CD4-positive, CD25-positive, alpha-beta regulatory T cell (primary cell): ENCODE measurements around the gene R3HDM4. TPM values are rescaled to one million over a fixed set of nuclear protein-coding genes. Genes with fewer than 3 reads are reported as not detected.

ENCODE experiments used
- ATAC-seq, 2 donors: fragments of 150-1000 bp; cut with Tn5 transposase; one replicate each; pipeline ENCODE4 v1.10.0; 2021; ENCODE audit warnings: low read depth in 2 of 2, moderate number of reproducible peaks in 2 of 2, moderate library complexity in 1 of 2
- DNase-seq, 3 donors: peaks; one replicate each; pipeline versions ENCODE4 v3.0.0 to v3.0.0-alpha.2; 2012 to 2022; ENCODE audit warnings: mixed read lengths in 1 of 3
- H3K27ac ChIP-seq: one replicate; pipeline ENCODE4 v1.7.0; 2013; ENCODE audit warnings: mild to moderate bottlenecking, low read length; ENCODE audit not compliant: insufficient read depth, poor library complexity, severe bottlenecking
- H3K27me3 ChIP-seq: one replicate; pipeline ENCODE4 v1.7.0; 2013; ENCODE audit warnings: low read length; ENCODE audit not compliant: control insufficient read depth, insufficient read depth
- H3K36me3 ChIP-seq: one replicate; pipeline ENCODE4 v1.7.0; 2013; ENCODE audit warnings: mild to moderate bottlenecking, low read length, moderate library complexity; ENCODE audit not compliant: control insufficient read depth, insufficient read depth
- H3K4me1 ChIP-seq: 2 replicates; pipeline ENCODE4 v1.7.0; 2013; ENCODE audit warnings: mild to moderate bottlenecking, low read length; ENCODE audit not compliant: insufficient read depth, control insufficient read depth, poor library complexity, severe bottlenecking
- H3K4me3 ChIP-seq: one replicate; pipeline ENCODE4 v1.7.0; 2013; ENCODE audit warnings: low read depth, mild to moderate bottlenecking, low read length, moderate library complexity
- H3K9me3 ChIP-seq, 2 experiments: 1 replicate in 1 of 2; 2 replicates in 1 of 2; pipeline ENCODE4 v1.7.0; 2013; ENCODE audit warnings: low read length in 2 of 2, mild to moderate bottlenecking in 1 of 2, moderate library complexity in 1 of 2; ENCODE audit not compliant: control insufficient read depth in 2 of 2
- H3K27ac Mint-ChIP-seq, 3 donors: one replicate each; pipeline ENCODE4 v1.8.0; 2020 to 2022; ENCODE audit warnings: mild to moderate bottlenecking in 3 of 3, mixed read lengths in 3 of 3, moderate library complexity in 2 of 3
- H3K27me3 Mint-ChIP-seq: one replicate; pipeline ENCODE4 v1.8.0; 2022; ENCODE audit warnings: mild to moderate bottlenecking, mixed read lengths
- H3K36me3 Mint-ChIP-seq: one replicate; pipeline ENCODE4 v1.8.0; 2020; ENCODE audit warnings: mixed read lengths
- H3K4me1 Mint-ChIP-seq, 4 donors: one replicate each; pipeline ENCODE4 v1.8.0; 2020 to 2022; ENCODE audit warnings: mixed read lengths in 4 of 4, mild to moderate bottlenecking in 1 of 4
- H3K4me3 Mint-ChIP-seq, 4 donors: one replicate each; pipeline ENCODE4 v1.8.0; 2020 to 2022; ENCODE audit warnings: mild to moderate bottlenecking in 4 of 4, mixed read lengths in 4 of 4, moderate library complexity in 3 of 4
- H3K9me3 Mint-ChIP-seq, 7 donors: one replicate each; pipeline ENCODE4 v1.8.0; 2020 to 2022; ENCODE audit warnings: mixed read lengths in 7 of 7, mild to moderate bottlenecking in 3 of 7, moderate library complexity in 2 of 7
- polyA plus RNA-seq, 4 donors: library from polyadenylated mRNA; unstranded; fragments of 300-500 nt; fragmentation: Illumina TruSeq; gene quantifications; one replicate each; pipeline ENCODE4 v1.2.3, GENCODE V29; 2021
- total RNA-seq: library from RNA; stranded (reverse); gene quantifications from one replicate; pipeline ENCODE4 v1.2.3, GENCODE V29; 2022

The R3HDM4 gene
- total and polyA plus RNA-seq, 5 donors from 2014 or later: 249 to 283 (median 266) TPM

DNA sequence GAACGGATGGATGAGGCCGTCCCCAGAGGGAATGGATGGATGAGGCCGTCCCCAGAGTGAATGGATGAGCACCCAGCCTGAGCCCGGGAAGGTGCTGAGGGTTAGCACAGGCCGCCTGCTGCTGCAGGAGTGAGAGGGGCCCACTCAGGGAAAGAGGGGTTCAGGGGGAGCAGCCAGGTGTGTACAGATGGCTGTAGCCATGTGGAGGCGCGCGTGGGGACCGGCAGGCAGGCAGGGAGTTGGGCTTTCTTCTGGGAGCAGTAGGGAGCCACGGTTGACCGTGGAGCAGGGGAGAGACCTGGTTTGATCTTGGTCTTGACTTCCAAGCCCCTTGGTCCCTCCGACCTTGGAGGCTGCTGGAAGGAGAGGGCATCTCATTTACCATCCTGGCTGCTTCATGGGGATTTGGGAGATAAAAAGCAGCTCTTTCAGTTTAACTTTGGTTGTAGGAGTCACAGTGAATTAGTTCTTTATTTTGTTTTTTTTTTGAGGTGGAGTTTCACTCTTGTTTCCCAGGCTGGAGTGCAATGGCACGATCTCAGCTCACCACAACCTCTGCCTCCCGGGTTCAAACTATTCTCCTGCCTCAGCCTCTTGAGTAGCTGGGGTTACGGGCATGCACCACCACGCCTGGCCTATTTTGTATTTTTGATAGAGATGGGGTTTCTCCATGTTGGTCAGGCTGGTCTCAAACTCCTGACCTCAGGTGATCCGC lies 37.5 kb upstream of the R3HDM4 start:
- Mint-ChIP-seq H3K27ac (no peak overlapping the region), H3K4me1 (peaks cover 0 to 14% (median 2%) of the 10 kb centered on the region in 4 donors), H3K36me3 (no peaks in the 10 kb centered on the region), H3K9me3 (no peaks in the 10 kb centered on the region), H3K4me3 (no peak overlapping the region), H3K27me3 (no peaks in the 10 kb centered on the region)
- Histone ChIP-seq H3K4me3 (no peak overlapping the region), H3K27ac (no peak overlapping the region), H3K27me3 (no peaks in the 10 kb centered on the region), H3K4me1 (peaks cover 13% of the 10 kb centered on the region), H3K36me3 (no peaks in the 10 kb centered on the region), H3K9me3 (no peaks in the 10 kb centered on the region)
- ATAC-seq (no peak), DNase-seq (no peak)

DNA sequence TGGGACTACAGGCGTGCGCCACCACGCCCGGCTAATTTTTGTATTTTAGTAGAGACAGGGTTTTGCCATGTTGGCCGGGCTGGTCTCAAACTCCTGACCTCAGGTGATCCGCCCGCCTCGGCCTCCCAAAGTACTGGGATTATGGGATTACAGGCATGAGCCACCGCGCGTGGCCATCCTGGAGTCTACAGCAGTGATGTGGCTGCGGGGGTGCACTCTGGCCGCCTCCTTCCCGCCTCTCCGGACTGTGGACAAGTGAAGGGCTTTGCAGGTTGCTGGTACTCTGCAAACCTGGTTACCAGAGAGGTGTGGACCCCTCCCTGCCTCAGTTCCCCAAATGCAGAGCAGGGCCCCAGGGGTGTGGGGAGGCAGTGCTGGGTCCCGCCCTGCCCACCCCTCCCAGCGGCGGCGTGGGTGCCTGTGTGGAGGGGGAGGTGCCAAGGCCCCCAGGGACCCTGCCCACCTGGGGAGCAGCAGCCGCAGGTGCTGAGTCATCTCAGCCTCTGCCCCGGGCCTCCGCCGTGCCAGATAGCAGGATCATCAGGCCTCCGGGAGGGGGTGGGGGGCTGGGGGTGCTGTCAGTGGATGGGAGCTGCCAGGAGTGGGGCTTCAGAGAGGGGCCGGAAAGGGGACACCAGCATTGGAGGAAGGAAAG lies 36.0 kb upstream of the R3HDM4 start:
- H3K27ac ChIP-seq: no peak overlapping the region
- H3K4me1 ChIP-seq: peaks cover 13% of the 10 kb centered on the region
- Mint-ChIP-seq H3K36me3 (no peaks in the 10 kb centered on the region), H3K27ac (no peak overlapping the region), H3K4me1 (peaks cover 0 to 16% (median 3%) of the 10 kb centered on the region in 4 donors), H3K4me3 (no peak overlapping the region), H3K9me3 (no peaks in the 10 kb centered on the region), H3K27me3 (no peaks in the 10 kb centered on the region)
- H3K27me3 ChIP-seq: no peaks in the 10 kb centered on the region
- H3K36me3 ChIP-seq: no peaks in the 10 kb centered on the region
- no peak overlapping the region for H3K4me3 ChIP-seq
- DNase-seq (no peak), ATAC-seq (no peak)
- no peaks in the 10 kb centered on the region for H3K9me3 ChIP-seq

DNA sequence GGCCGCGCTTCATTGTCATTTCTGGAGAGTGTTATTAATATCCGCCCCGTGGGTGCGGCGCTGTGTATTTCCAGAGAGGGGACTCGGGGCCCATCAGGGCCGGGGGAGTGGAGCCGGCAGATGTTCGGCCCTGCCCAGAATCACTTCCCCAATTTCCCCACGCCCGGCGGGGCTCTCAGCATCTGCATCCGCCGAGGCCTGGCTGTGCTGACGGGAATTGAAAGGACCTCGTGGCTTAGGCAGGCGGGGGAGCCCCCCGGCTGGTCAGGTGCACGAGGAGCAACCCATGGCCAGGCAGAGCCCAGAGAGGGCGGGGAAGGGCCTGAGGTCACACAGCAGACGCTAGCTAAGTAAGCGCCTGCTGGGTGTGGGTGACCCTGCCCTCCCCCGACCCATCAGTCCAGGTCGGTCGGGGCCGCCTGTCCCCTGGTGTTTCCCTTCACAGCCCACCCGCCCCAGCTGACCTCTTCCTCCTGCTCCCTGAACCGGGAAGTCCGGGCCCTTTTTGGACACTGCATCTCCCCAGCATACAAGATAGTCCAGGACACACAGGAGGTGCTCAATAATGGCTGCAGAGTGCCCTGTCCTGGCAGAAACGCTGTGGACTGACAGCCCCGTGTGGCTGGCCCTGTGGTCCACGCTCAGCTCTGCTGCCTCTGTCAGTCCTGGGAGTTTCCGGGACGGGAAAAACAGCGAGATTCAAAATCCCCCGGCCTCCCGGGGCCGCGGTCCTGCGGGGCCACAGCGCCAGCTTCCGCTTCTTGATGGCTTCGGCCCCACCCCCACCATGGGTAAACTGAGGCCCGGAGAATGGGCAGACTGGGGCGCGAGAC lies 34.9 kb upstream of the R3HDM4 start:
- no peak overlapping the region for H3K4me3 ChIP-seq
- ATAC-seq: peak; percentile 65 to 69

DNA sequence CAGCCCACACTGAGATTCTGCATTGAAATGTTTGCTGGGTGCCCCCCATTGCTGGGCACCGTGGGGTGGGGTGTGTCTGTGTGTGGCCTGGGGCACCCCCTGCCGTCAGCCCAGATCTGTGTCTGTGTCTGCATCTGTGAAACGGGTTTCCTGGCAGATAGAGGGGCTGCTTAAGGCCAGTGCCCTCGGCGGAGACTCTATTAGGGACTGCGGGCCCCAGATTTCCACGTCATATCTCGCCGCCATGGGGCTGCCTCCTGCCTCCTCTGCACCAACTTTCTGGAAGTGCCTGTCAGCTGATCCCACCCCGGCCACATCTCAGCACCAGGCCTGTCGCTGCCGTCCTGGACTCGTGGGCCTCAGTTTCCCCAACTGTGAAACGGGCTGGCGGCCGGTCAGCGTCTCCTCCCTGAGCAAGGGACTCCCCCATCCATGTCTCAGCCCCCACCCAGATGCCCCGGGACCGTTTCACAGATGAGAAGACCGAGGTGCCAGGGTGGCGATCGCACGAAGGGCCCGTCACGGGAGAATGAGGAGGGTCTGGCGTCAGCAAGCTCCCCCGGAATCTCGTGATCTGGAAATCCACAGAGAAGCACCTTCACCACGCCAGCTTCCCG lies 34.2 kb upstream of the R3HDM4 start:
- no peak overlapping the region for H3K4me3 ChIP-seq
- no peak overlapping the region for H3K27ac ChIP-seq
- H3K36me3 ChIP-seq: no peaks in the 10 kb centered on the region
- Mint-ChIP-seq H3K4me1 (peaks cover 0 to 6% (median 1%) of the 10 kb centered on the region in 4 donors), H3K27ac (no peak overlapping the region), H3K9me3 (no peaks in the 10 kb centered on the region), H3K36me3 (no peaks in the 10 kb centered on the region), H3K27me3 (no peaks in the 10 kb centered on the region), H3K4me3 (no peak overlapping the region)
- no peaks in the 10 kb centered on the region for H3K27me3 ChIP-seq
- no peak for DNase-seq
- H3K4me1 ChIP-seq: no peaks in the 10 kb centered on the region
- no peaks in the 10 kb centered on the region for H3K9me3 ChIP-seq
- ATAC-seq: no peak

More for the DNA sequence above, 34.9 kb upstream of the R3HDM4 start:
- Mint-ChIP-seq H3K27me3 (no peaks in the 10 kb centered on the region), H3K27ac (no peak overlapping the region), H3K36me3 (no peaks in the 10 kb centered on the region), H3K9me3 (no peaks in the 10 kb centered on the region), H3K4me1 (peaks cover 0 to 8% (median 1%) of the 10 kb centered on the region in 4 donors), H3K4me3 (no peak overlapping the region)
- Histone ChIP-seq H3K9me3 (no peaks in the 10 kb centered on the region), H3K27me3 (no peaks in the 10 kb centered on the region), H3K27ac (no peak overlapping the region), H3K4me1 (peaks cover 6% of the 10 kb centered on the region), H3K36me3 (no peaks in the 10 kb centered on the region)
- no peak for DNase-seq

DNA sequence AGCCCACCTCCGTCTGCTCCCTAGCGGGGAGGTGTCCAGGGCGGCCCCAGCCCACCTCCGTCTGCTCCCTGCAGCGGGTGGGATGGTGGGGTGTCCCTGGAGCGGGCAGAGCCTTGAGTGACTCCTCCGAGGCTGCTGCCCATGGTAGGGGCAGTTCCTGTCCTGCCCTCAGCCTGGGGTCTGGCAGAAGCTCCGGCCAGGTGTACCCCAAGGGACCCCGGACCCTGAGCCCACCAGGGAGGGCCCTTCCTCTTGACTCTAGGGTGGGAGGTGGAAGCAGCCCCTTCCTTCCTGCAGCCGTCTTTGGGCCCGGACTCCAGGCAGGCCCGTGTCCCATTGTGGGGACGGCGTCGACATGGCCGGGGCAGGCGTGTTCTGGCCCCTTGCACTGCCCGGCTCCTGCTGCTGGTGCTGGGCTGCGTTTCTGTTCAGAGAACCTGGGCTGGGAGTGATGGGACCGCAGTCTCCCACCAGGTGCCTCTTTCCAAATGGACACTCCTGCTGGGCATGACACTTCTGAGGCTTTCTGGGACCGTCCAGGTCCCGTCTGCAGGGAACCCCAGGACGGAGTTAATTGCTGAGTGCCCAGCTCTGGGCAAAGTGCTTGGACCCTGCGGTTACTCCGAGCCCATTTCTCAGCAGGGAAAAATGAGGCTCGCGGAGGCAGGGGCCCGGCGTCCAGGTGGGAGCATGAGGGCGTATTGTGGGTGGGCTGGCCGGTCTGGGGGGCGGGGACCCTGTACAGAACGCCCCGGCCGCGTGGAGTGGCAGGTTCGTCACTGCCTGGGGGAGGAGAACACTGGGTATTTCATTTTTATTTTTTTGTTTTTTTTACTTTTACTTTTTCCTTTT lies 32.6 kb upstream of the R3HDM4 start:
- Mint-ChIP-seq H3K27me3 (no peaks in the 10 kb centered on the region), H3K4me1 (peaks cover 0 to 8% (median 6%) of the 10 kb centered on the region in 4 donors), H3K36me3 (no peaks in the 10 kb centered on the region), H3K9me3 (no peaks in the 10 kb centered on the region), H3K27ac (no peak overlapping the region), H3K4me3 (no peak overlapping the region)
- DNase-seq (no peak), ATAC-seq (no peak)
- Histone ChIP-seq H3K27ac (no peak overlapping the region), H3K9me3 (no peaks in the 10 kb centered on the region), H3K27me3 (no peaks in the 10 kb centered on the region), H3K4me3 (no peak overlapping the region), H3K36me3 (no peaks in the 10 kb centered on the region), H3K4me1 (peaks cover 13% of the 10 kb centered on the region)

DNA sequence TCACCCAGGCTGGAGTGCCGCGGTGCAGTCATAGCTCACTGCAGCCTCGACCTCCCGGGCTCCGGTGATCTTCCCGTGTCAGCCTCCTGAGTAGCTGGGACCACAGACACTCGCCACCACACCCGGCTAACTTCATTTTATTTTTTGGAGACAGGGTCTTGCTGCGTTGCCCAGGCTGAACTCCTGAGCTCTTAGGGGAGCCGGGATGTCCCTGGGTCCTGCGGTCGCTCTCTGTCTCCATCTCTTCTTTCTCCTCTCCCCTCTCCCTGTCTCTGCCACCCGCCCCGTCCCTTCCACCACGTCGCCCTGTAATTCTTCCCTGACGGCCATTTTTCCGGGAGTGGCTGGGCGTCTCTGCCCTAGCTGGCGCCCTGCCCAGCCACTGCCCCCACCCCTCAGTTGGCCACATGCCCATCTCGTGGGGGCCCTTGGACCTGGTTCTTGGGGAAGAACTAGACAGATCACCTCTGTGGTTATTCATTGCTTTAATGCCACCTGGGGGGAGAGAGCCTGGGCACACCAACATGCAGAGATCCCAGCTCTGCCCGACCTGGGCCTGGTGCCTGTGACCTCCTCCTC lies 31.7 kb upstream of the R3HDM4 start:
- H3K9me3 Mint-ChIP-seq: peaks cover 0 to 1% (median 0%) of the 10 kb centered on the region in 7 donors
- H3K36me3 ChIP-seq: no peaks in the 10 kb centered on the region
- ATAC-seq: no peak
- no peak overlapping the region for H3K27ac ChIP-seq
- H3K4me1 ChIP-seq: peaks cover 18% of the 10 kb centered on the region
- no peak for DNase-seq
- H3K9me3 ChIP-seq: no peaks in the 10 kb centered on the region
- H3K4me3 Mint-ChIP-seq: no peak overlapping the region
- no peak overlapping the region for H3K27ac Mint-ChIP-seq
- no peaks in the 10 kb centered on the region for H3K36me3 Mint-ChIP-seq
- peaks cover 0 to 15% (median 12%) of the 10 kb centered on the region in 4 donors for H3K4me1 Mint-ChIP-seq
- no peaks in the 10 kb centered on the region for H3K27me3 ChIP-seq
- H3K4me3 ChIP-seq: no peak overlapping the region
- H3K27me3 Mint-ChIP-seq: no peaks in the 10 kb centered on the region
